Measurements from ENCODE around the gene DRC1.

DNA sequence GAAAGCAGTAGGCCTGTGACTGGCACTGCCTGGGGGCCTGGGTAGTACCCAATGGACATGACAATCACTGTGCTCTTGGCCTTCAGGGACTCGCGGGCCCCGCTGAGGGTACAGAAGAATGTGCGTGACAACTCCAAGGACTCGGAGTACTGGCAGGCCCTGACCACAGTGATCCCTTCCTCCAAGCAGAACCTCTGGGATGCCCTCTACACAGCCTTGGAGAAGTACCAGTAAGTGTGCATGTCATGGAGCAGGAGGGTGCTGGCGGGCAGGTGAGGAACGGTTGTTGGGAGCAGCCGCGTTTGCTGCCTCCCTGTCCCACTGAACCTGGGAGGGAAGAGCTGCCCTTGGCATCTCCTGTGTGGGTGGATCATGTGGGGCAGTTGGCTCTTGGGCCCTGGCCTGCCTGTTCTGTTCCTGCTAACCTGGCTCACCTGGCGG, 52.9 kb downstream of the DRC1 start:
- TF ChIP-seq, protein P1, sequence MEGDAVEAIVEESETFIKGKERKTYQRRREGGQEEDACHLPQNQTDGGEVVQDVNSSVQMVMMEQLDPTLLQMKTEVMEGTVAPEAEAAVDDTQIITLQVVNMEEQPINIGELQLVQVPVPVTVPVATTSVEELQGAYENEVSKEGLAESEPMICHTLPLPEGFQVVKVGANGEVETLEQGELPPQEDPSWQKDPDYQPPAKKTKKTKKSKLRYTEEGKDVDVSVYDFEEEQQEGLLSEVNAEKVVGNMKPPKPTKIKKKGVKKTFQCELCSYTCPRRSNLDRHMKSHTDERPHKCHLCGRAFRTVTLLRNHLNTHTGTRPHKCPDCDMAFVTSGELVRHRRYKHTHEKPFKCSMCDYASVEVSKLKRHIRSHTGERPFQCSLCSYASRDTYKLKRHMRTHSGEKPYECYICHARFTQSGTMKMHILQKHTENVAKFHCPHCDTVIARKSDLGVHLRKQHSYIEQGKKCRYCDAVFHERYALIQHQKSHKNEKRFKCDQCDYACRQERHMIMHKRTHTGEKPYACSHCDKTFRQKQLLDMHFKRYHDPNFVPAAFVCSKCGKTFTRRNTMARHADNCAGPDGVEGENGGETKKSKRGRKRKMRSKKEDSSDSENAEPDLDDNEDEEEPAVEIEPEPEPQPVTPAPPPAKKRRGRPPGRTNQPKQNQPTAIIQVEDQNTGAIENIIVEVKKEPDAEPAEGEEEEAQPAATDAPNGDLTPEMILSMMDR (conservative IDR thresholded peaks at IDR 0.05; ENCODE audit: low read length), result no peak
- no peak for TF ChIP-seq EZH2phosphoT487 (IDR thresholded peaks at IDR 0.05; ENCODE audit: borderline replicate concordance, low read depth, low read length)
